Embryonic facial prominence (tissue), 1 donor: ENCODE measurements around the gene SERGEF.

Source experiments
- DNase-seq: peaks from one replicate; pipeline ENCODE4 v3.0.0-alpha.2; 2016; ENCODE audit errors: extremely low spot score

Gene SERGEF

GRCh38 chr11:17786824-17787525 lies 225.9 kb downstream of the SERGEF start:
- no peak for DNase-seq

GRCh38 chr11:17783878-17784277 lies 229.0 kb downstream of the SERGEF start:
- DNase-seq: no peak

GRCh38 chr11:17782603-17783337 lies 230.1 kb downstream of the SERGEF start:
- no peak for DNase-seq

GRCh38 chr11:17782145-17782544 lies 230.7 kb downstream of the SERGEF start:
- no peak for DNase-seq

DNA sequence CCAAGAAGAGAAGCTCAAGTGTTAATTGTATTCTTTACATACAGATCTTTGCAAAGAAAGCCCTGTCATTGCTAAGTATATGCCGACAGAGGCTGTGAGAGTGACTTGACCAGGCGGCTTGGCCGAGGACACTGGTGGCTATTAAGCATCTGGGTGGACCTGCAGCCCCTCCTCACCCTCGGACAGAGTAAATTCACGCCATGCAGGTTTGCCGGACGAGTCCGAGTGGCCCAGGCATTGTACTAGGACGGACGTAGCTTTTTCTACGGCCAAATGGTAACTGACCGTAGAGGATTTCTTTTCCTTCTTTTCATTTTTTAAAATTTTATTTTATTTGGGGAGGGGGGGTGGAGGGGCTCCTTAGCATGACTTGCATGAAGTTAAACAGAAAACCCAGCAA lies 231.2 kb downstream of the SERGEF start:
- DNase-seq: no peak

DNA sequence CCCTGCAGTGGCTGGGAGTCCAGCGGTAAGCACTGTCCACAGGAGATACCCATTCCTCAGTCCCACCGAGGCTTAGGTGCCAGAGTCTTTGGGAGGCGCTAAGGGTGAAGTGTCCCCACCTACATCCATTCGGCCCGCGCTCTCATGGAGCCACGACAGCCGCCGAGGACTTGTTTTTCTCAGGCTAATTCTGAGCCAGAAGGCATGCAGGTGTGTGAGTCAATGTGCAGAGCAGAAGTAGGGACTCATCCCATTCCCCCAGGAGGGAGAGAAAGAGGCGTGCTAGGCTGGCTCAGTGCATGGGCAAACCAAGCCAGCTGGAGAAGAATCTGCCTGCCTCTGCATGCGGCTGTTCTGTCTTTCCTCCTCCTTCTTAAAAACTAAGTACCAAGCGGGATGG lies 231.6 kb downstream of the SERGEF start:
- no peak for DNase-seq

DNA sequence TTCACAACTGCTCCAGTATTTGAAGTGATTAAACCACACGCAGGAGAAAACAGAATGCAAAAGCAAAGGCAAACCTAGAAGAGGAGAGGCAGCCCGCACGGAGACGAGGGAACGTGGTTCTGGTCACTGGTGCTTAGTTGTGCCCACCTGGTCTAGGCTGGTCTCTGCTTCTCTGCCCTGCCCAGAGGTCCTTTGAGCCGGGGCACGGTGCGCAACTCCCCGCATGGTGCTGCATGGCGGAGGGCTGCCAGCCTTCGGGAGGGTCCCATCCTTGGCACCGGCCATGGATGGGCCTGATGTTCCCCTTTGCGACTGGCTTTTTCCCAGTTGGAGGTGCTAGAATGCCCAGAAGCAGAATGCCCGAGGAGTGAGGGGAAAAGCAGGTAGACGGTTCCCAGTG lies 232.2 kb downstream of the SERGEF start:
- no peak for DNase-seq

DNA sequence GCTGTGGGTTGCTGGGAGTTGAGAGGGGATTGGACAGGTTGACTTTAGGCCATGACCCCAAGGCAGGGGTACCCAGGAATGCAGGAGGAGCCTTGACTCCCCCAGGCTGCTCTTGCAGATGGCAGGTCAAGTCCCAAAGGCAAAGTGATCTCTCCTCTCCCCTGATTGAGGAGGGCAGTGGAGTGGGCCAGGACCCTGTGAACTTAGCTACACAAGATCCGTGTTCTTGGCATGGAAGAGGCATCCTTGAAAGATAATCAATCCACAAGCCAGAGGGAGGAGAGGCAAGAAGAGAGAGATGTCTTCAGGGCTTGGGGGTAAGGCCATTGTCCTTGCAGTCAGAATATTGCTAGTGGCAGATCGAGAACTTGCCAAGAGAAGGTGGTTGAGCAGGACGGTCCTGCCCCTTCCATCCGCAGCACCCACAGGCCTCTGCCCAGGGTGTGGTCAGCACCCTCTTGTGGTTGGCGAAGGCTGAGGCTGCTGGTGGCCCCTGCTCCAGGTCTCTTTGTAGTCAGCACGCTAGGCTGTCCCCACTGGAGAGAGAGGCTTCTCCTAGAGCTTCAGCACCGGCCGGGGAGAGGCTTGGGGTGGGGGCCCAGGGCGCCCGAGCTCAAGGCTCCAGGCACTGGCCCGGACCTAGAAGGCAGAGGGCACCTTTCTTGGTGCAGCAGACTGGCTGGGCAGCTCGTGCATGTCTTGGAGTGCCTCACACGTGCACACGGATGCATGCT lies 232.8 kb downstream of the SERGEF start:
- no peak for DNase-seq

DNA sequence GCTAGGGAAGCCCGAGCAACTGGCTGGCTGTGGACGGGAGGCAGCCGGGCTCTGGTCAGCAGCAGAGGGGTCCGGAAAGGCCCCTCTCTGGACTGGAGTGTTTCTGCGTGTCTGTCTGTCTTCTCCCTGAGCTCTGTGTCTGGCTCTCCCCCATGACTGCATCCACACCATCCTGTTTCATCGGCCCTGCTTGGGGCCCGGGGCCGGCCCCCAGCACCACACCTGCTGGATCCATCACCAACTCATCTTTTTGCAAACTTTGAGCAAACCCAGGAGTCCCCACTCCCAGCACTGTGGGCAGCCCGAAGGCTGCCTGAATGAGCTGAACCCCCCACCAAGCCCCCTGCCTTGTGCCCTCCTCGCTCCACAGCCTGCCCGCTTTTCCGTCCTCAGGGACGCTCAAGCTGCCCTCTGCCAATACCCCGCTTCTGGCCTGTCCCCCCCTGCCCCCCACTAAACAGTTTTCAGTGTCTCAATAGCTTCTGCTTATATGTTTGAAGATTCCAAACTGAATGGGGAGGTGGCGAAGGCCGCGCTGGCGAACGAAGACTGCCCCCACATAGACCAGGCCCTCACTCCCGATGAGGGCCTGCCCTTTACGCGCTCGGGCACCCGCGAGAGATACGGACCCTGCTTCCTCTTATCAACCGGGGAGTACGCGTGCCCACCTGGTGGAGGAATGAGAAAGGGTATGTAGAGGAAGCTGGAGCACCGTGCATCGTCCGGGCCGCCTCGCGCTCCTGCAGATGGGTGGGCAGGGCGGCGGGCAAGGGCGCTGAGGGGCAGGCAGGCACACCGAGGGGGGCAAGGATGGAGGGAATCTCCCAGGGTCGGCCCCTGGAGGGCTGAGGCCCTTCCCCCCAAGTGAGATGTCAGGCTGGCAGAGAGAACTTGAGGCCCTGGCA lies 233.6 kb downstream of the SERGEF start:
- no peak for DNase-seq

GRCh38 chr11:17778352-17778751 lies 234.5 kb downstream of the SERGEF start:
- no peak for DNase-seq

GRCh38 chr11:17777738-17778091 lies 235.1 kb downstream of the SERGEF start:
- DNase-seq: no peak

GRCh38 chr11:17777086-17777737 lies 235.6 kb downstream of the SERGEF start:
- no peak for DNase-seq

DNA sequence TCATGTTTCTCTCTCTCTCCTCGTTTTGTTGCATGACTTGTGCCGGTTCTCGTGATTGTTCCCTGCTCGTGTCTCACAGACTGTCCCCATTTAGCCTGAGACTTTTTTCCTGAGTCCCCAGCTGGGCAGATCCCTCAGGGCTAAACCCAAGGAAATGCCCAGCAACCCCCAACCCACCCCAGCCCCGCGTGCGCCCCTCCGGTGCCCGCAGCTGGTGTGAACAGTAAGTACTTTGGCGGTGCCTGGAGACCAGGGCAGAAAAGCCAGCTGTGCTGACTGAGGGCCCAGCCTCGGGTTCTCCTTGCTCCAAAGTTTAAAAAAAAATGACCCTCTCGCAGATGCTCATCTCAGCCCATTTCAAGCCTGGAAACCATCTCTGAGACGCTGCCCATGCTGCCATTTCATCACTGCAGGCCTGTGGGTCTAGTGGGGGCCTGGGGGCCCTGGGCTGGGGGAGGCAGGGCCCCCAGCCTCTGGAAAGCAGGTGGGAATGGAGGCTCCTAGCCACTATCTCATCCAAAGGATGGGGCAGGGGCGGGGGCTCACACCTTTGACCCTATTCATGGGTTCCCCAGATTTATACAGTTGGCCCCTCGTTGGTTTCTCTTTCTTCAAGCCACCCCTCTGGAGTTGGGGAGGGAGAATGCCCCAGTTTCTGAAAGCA lies 236.5 kb downstream of the SERGEF start:
- DNase-seq: no peak

DNA sequence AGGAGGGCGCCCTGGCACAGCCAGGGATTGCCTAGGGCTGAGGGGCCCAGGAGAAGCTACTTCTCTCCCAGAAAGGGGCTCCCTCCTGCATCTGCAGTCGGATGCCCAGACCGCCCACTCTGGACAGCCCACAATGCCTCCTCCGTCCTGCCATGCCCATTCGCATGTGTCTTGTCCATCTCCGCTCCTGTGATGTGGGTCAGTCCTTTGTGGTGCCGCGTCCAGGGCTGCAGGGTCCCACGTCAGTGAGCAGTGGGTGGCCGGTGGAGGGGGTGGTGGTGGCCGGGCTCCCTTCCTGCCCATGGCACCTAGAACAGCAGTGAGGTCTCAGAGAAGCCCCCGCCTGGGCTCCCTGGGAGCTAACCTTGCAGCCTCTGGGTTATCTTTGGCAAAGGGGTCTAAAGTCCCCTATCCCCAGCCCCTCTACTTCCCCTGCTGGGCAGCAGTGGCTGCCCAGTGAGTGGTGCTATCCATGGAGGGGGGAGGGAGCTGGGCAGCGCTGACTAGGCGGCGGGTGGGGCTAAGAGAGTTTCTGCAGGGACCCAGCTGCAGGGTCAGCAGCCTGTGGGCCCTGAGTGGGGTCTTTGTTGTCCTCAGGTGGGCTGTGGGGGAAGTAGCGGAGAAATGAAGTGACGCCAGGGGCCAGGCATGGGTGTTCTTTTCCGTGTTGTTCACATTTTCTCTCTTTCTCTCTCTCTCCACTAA lies 237.2 kb downstream of the SERGEF start:
- DNase-seq: no peak

DNA sequence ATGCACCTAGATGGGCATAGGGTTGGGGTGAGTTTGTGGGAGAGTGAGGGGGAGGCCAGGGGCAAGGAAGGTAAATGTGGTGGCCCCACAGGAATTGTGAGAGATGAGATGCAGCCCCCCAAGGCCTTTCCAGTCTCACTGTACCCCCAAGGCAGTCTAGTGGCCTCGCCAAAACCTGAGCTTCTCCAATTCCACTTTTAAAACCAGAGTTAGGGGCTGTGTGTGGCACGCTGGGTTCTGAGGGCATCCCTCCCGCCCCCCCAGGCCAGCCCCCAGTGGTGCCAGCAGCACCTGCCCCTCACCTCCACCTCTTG lies 237.9 kb downstream of the SERGEF start:
- no peak for DNase-seq

- DNase-seq: no peak
These were observed 238.4 kb downstream of the SERGEF start for GRCh38 chr11:17774232-17775034.

GRCh38 chr11:17773674-17774073 lies 239.2 kb downstream of the SERGEF start:
- no peak for DNase-seq

DNA sequence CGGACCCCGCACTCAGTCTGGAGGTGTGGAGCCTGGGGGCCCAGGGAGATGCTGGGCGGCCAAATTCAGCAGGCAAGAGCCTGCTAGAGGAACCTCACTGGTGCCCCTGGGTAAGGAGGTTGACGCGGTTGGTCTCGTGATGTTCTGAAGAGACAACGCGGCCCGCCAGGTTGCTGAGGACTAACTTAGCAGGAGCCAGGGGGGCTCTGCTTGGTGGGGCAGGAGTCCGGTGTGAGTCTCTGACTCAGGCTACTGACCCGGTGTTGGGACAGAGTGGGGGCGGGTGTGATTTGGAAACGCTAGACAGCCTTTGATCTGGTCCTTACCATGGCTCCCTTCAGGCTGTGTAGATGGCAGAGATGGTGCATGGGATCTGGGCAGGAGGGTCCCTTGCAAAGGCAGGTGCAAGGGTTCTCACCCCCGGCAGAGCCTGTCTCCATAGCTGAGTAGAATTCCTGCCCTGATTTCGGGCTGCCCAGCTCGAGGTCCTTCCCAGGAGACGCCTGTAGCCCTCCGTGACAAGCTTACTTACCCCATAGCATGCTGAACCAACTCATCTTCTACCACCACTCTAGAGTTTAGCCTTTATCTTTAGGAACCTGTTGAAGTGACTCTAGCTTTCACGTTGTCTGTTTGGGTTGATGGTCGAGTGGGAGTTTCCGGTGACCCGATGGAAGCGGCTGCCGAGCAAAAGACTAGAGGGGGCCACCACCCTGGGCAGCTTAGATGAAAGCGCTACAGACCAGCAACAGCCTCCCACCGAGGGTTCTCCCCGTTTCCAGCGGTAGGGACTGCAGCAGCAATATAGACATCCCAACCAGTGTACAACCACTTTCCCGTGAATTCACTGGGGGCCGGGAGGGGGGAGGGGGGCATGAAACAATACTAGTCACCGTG lies 239.9 kb downstream of the SERGEF start:
- DNase-seq: no peak
